Measurements from ENCODE around the gene PCTP.

Gene PCTP

GRCh38 chr17:55770196-55770870, 19.5 kb downstream of the PCTP start:
- Histone ChIP-seq H3K27ac (ENCODE audit: low read depth in 2 of 2, low read length in 2 of 2) (no peak overlapping the region), H3K4me3 (ENCODE audit: low read length in 2 of 2) (no peak overlapping the region), H3K27me3 (ENCODE audit: control insufficient read depth in 2 of 2, insufficient read depth in 2 of 2, low read length in 2 of 2) (no peaks in the 10 kb centered on the region), H3K9ac (ENCODE audit: low read depth in 1 of 2, low read length in 2 of 2) (no peak overlapping the region), H3K4me1 (ENCODE audit: control insufficient read depth in 2 of 2, insufficient read depth in 2 of 2, low read length in 2 of 2) (no peaks in the 10 kb centered on the region), H3K36me3 (ENCODE audit: control insufficient read depth in 2 of 2, insufficient read depth in 2 of 2, low read length in 2 of 2) (peaks cover 33 to 36% of the 10 kb centered on the region in 2 donors), H3K9me3 (ENCODE audit: control insufficient read depth in 2 of 2, low read length in 2 of 2) (no peaks in the 10 kb centered on the region)

GRCh38 chr17:55772086-55772485, 21.2 kb downstream of the PCTP start:
- no peak overlapping the region for H3K9ac ChIP-seq (ENCODE audit: low read depth in 1 of 2, low read length in 2 of 2)
- H3K4me3 ChIP-seq (ENCODE audit: low read length in 2 of 2), result no peak overlapping the region
- no peaks in the 10 kb centered on the region for H3K4me1 ChIP-seq (ENCODE audit: control insufficient read depth in 2 of 2, insufficient read depth in 2 of 2, low read length in 2 of 2)
- peaks cover 47% of the 10 kb centered on the region in 2 donors for H3K36me3 ChIP-seq (ENCODE audit: control insufficient read depth in 2 of 2, insufficient read depth in 2 of 2, low read length in 2 of 2)
- H3K27ac ChIP-seq (ENCODE audit: low read depth in 2 of 2, low read length in 2 of 2), result no peak overlapping the region
- H3K27me3 ChIP-seq (ENCODE audit: control insufficient read depth in 2 of 2, insufficient read depth in 2 of 2, low read length in 2 of 2), result no peaks in the 10 kb centered on the region
- H3K9me3 ChIP-seq (ENCODE audit: control insufficient read depth in 2 of 2, low read length in 2 of 2), result no peaks in the 10 kb centered on the region

- peaks cover 43 to 47% of the 10 kb centered on the region in 2 donors for H3K36me3 ChIP-seq (ENCODE audit: control insufficient read depth in 2 of 2, insufficient read depth in 2 of 2, low read length in 2 of 2)
- no peaks in the 10 kb centered on the region for H3K9me3 ChIP-seq (ENCODE audit: control insufficient read depth in 2 of 2, low read length in 2 of 2)
- no peaks in the 10 kb centered on the region for H3K4me1 ChIP-seq (ENCODE audit: control insufficient read depth in 2 of 2, insufficient read depth in 2 of 2, low read length in 2 of 2)
- no peak overlapping the region for H3K27ac ChIP-seq (ENCODE audit: low read depth in 2 of 2, low read length in 2 of 2)
- no peaks in the 10 kb centered on the region for H3K27me3 ChIP-seq (ENCODE audit: control insufficient read depth in 2 of 2, insufficient read depth in 2 of 2, low read length in 2 of 2)
- H3K4me3 ChIP-seq (ENCODE audit: low read length in 2 of 2), result no peak overlapping the region
- H3K9ac ChIP-seq (ENCODE audit: low read depth in 1 of 2, low read length in 2 of 2), result no peak overlapping the region
Measured at GRCh38 chr17:55773671-55774070, 22.8 kb downstream of the PCTP start.

GRCh38 chr17:55774846-55775271, 24.0 kb downstream of the PCTP start:
- Histone ChIP-seq H3K4me1 (ENCODE audit: control insufficient read depth in 2 of 2, insufficient read depth in 2 of 2, low read length in 2 of 2) (no peaks in the 10 kb centered on the region), H3K36me3 (ENCODE audit: control insufficient read depth in 2 of 2, insufficient read depth in 2 of 2, low read length in 2 of 2) (peaks cover 43 to 44% of the 10 kb centered on the region in 2 donors), H3K9me3 (ENCODE audit: control insufficient read depth in 2 of 2, low read length in 2 of 2) (no peaks in the 10 kb centered on the region), H3K27ac (ENCODE audit: low read depth in 2 of 2, low read length in 2 of 2) (no peak overlapping the region), H3K4me3 (ENCODE audit: low read length in 2 of 2) (no peak overlapping the region), H3K27me3 (ENCODE audit: control insufficient read depth in 2 of 2, insufficient read depth in 2 of 2, low read length in 2 of 2) (no peaks in the 10 kb centered on the region), H3K9ac (ENCODE audit: low read depth in 1 of 2, low read length in 2 of 2) (no peak overlapping the region)

- H3K9ac ChIP-seq (ENCODE audit: low read depth in 1 of 2, low read length in 2 of 2), result no peak overlapping the region
- no peak overlapping the region for H3K4me3 ChIP-seq (ENCODE audit: low read length in 2 of 2)
- H3K27me3 ChIP-seq (ENCODE audit: control insufficient read depth in 2 of 2, insufficient read depth in 2 of 2, low read length in 2 of 2), result no peaks in the 10 kb centered on the region
- H3K27ac ChIP-seq (ENCODE audit: low read depth in 2 of 2, low read length in 2 of 2), result no peak overlapping the region
- H3K4me1 ChIP-seq (ENCODE audit: control insufficient read depth in 2 of 2, insufficient read depth in 2 of 2, low read length in 2 of 2), result no peaks in the 10 kb centered on the region
- no peaks in the 10 kb centered on the region for H3K9me3 ChIP-seq (ENCODE audit: control insufficient read depth in 2 of 2, low read length in 2 of 2)
- H3K36me3 ChIP-seq (ENCODE audit: control insufficient read depth in 2 of 2, insufficient read depth in 2 of 2, low read length in 2 of 2), result peaks cover 37 to 40% of the 10 kb centered on the region in 2 donors
Measured at GRCh38 chr17:55776271-55776670, 25.4 kb downstream of the PCTP start.

GRCh38 chr17:55777471-55777971, 26.7 kb downstream of the PCTP start:
- peaks cover 30 to 33% of the 10 kb centered on the region in 2 donors for H3K36me3 ChIP-seq (ENCODE audit: control insufficient read depth in 2 of 2, insufficient read depth in 2 of 2, low read length in 2 of 2)
- no peaks in the 10 kb centered on the region for H3K4me1 ChIP-seq (ENCODE audit: control insufficient read depth in 2 of 2, insufficient read depth in 2 of 2, low read length in 2 of 2)
- no peaks in the 10 kb centered on the region for H3K9me3 ChIP-seq (ENCODE audit: control insufficient read depth in 2 of 2, low read length in 2 of 2)
- H3K9ac ChIP-seq (ENCODE audit: low read depth in 1 of 2, low read length in 2 of 2), result no peak overlapping the region
- H3K27ac ChIP-seq (ENCODE audit: low read depth in 2 of 2, low read length in 2 of 2), result no peak overlapping the region
- no peaks in the 10 kb centered on the region for H3K27me3 ChIP-seq (ENCODE audit: control insufficient read depth in 2 of 2, insufficient read depth in 2 of 2, low read length in 2 of 2)
- no peak overlapping the region for H3K4me3 ChIP-seq (ENCODE audit: low read length in 2 of 2)

GRCh38 chr17:55778389-55779118, 27.7 kb downstream of the PCTP start:
- Histone ChIP-seq H3K27me3 (ENCODE audit: control insufficient read depth in 2 of 2, insufficient read depth in 2 of 2, low read length in 2 of 2) (no peaks in the 10 kb centered on the region), H3K27ac (ENCODE audit: low read depth in 2 of 2, low read length in 2 of 2) (no peak overlapping the region), H3K4me3 (ENCODE audit: low read length in 2 of 2) (no peak overlapping the region), H3K9ac (ENCODE audit: low read depth in 1 of 2, low read length in 2 of 2) (no peak overlapping the region), H3K36me3 (ENCODE audit: control insufficient read depth in 2 of 2, insufficient read depth in 2 of 2, low read length in 2 of 2) (peaks cover 20 to 24% of the 10 kb centered on the region in 2 donors), H3K9me3 (ENCODE audit: control insufficient read depth in 2 of 2, low read length in 2 of 2) (no peaks in the 10 kb centered on the region), H3K4me1 (ENCODE audit: control insufficient read depth in 2 of 2, insufficient read depth in 2 of 2, low read length in 2 of 2) (no peaks in the 10 kb centered on the region)

- Histone ChIP-seq H3K27me3 (ENCODE audit: control insufficient read depth in 2 of 2, insufficient read depth in 2 of 2, low read length in 2 of 2) (no peaks in the 10 kb centered on the region), H3K9ac (ENCODE audit: low read depth in 1 of 2, low read length in 2 of 2) (no peak overlapping the region), H3K4me1 (ENCODE audit: control insufficient read depth in 2 of 2, insufficient read depth in 2 of 2, low read length in 2 of 2) (no peaks in the 10 kb centered on the region), H3K36me3 (ENCODE audit: control insufficient read depth in 2 of 2, insufficient read depth in 2 of 2, low read length in 2 of 2) (no peaks in the 10 kb centered on the region), H3K9me3 (ENCODE audit: control insufficient read depth in 2 of 2, low read length in 2 of 2) (no peaks in the 10 kb centered on the region), H3K4me3 (ENCODE audit: low read length in 2 of 2) (no peak overlapping the region), H3K27ac (ENCODE audit: low read depth in 2 of 2, low read length in 2 of 2) (peak overlapping the region in 1 of 2 donors; percentile 38)
Measured at GRCh38 chr17:55783684-55784245, 32.9 kb downstream of the PCTP start.

- no peak overlapping the region for H3K27ac ChIP-seq (ENCODE audit: low read depth in 2 of 2, low read length in 2 of 2)
- H3K36me3 ChIP-seq (ENCODE audit: control insufficient read depth in 2 of 2, insufficient read depth in 2 of 2, low read length in 2 of 2), result no peaks in the 10 kb centered on the region
- no peak overlapping the region for H3K4me3 ChIP-seq (ENCODE audit: low read length in 2 of 2)
- H3K9ac ChIP-seq (ENCODE audit: low read depth in 1 of 2, low read length in 2 of 2), result no peak overlapping the region
- H3K9me3 ChIP-seq (ENCODE audit: control insufficient read depth in 2 of 2, low read length in 2 of 2), result no peaks in the 10 kb centered on the region
- H3K4me1 ChIP-seq (ENCODE audit: control insufficient read depth in 2 of 2, insufficient read depth in 2 of 2, low read length in 2 of 2), result no peaks in the 10 kb centered on the region
- H3K27me3 ChIP-seq (ENCODE audit: control insufficient read depth in 2 of 2, insufficient read depth in 2 of 2, low read length in 2 of 2), result no peaks in the 10 kb centered on the region
Measured at GRCh38 chr17:55784666-55785065, 33.8 kb downstream of the PCTP start.

GRCh38 chr17:55785181-55785580, 34.3 kb downstream of the PCTP start:
- Histone ChIP-seq H3K9me3 (ENCODE audit: control insufficient read depth in 2 of 2, low read length in 2 of 2) (no peaks in the 10 kb centered on the region), H3K27me3 (ENCODE audit: control insufficient read depth in 2 of 2, insufficient read depth in 2 of 2, low read length in 2 of 2) (no peaks in the 10 kb centered on the region), H3K36me3 (ENCODE audit: control insufficient read depth in 2 of 2, insufficient read depth in 2 of 2, low read length in 2 of 2) (no peaks in the 10 kb centered on the region), H3K27ac (ENCODE audit: low read depth in 2 of 2, low read length in 2 of 2) (no peak overlapping the region), H3K9ac (ENCODE audit: low read depth in 1 of 2, low read length in 2 of 2) (no peak overlapping the region), H3K4me1 (ENCODE audit: control insufficient read depth in 2 of 2, insufficient read depth in 2 of 2, low read length in 2 of 2) (no peaks in the 10 kb centered on the region), H3K4me3 (ENCODE audit: low read length in 2 of 2) (no peak overlapping the region)

Measured in mucosa of rectum (tissue), 2 donors.